HG02759 (cell line): ENCODE results near the gene HIVEP3.
A peak's percentile ranks its signal among the peaks of the same experiment; 100 is the strongest.
"Not testable (repeated sequence)": the region's sequence is repeated elsewhere in the genome, so short reads cannot be mapped to it uniquely, and the experiment has no call there.

Source experiments
- ATAC-seq: cut with Tn5 transposase; IDR thresholded peaks from one replicate; pipeline ENCODE4 v1.9.1; 2021; ENCODE audit warnings: mild to moderate bottlenecking, moderate library complexity; ENCODE audit not compliant: unreplicated experiment

Gene HIVEP3

GRCh38 chr1:41918450-41919043 is at the start of gene HIVEP3:
HIVEP3 (minus strand) TSS chr1:41918922.
- no peak for ATAC-seq

DNA sequence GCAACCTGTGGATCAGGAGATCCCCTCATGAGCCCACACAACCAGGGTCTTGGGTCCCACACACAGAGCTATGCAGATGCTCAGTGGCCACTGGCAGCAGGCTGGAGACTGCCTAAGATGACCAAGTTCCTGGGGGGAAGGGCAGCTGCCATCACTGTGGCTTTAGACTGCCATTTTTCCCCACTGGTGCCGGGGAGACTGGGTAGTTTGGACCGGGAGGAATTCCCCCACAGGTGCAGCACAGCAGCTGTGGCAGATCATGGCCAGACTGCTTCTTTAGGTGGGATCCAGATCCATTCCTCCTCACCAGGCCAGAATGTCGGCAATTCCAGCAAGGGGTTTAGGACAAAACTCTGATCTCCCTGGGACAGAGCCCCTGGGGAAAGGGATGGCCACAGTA is 45.7 kb upstream of the HIVEP3 start:
- no peak for ATAC-seq

DNA sequence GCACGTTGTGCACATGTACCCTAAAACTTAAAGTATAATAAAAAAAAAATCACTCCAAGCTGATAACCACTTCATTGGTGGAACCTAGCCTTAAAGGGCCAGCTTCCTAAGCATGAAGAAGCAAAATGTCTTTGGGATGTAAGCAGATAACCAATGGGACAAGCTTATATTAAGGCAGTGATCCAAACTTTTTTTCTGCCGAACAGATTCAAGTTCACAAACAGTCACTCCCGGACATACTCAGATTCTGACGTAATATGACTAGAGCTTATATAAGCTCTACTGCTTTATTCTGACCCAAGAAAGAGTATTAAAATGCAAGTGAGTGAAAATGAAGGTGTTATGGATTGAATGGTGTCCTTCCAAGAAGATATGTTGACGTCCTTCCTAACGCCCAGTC is 44.9 kb upstream of the HIVEP3 start:
- ATAC-seq = no peak

GRCh38 chr1:41958015-41958673 is 39.4 kb upstream of the HIVEP3 start:
- ATAC-seq = no peak

DNA sequence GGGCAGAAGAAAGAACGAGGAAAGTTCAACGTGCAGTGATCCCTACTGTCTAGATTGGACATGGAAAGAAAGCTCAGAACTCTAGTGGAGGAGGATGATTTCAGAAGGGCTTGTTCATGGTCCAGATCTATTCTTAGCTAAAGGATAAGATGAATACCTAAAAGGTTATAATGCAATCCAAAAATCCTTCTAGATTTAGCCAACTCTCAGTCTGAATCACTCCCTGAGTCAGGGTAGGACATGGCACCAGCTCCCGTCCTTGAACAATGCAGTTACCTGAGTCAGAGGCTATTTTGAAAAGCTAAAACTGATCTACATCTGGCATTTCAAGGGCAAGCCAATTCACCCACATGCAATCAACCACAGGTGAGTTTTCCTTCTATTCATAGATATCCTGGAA is 38.8 kb upstream of the HIVEP3 start:
- ATAC-seq = no peak

- peak; percentile 78 for ATAC-seq
These were observed 36.9 kb upstream of the HIVEP3 start for GRCh38 chr1:41955461-41956159.

DNA sequence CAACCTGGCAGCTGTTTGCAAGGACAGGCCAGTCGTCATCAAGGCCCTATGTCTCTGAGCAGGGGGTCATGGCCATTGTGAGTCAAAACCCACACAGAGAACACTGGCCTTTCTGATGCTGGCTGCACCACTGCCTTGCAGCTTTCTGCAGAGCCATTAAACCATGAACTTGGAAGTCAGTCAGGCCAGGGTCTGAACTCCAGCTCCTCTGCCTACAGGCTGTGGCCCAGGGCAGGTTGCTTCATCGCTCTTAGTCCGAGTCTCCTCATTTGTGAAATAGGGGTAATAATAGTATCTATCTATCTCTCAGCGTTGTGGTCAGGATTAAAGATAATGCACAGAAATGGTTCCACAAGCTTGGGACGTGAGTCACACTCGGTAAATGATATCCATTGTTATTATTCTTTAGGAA is 35.8 kb upstream of the HIVEP3 start:
- no peak for ATAC-seq

GRCh38 chr1:41953291-41953690 is 34.6 kb upstream of the HIVEP3 start:
- ATAC-seq = no peak

DNA sequence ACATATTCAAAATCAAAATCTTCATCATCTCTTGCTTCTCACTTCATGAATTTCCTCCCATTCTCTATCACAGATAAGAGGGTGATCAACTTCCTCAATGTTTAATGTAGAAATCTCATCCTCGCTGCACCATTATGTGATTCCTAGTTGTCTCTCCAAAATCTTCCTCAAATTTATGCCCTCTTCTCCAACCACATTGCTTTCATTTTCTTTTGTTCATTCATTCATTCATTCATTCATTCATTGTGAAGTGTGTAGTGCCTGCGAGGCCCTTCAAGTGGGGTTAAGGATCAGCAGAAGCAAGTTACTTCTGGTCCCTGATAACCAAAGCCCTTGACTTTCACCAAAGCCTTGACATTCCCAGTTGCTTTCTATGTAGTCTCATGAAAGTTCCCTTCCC is 33.5 kb upstream of the HIVEP3 start:
- no peak for ATAC-seq

DNA sequence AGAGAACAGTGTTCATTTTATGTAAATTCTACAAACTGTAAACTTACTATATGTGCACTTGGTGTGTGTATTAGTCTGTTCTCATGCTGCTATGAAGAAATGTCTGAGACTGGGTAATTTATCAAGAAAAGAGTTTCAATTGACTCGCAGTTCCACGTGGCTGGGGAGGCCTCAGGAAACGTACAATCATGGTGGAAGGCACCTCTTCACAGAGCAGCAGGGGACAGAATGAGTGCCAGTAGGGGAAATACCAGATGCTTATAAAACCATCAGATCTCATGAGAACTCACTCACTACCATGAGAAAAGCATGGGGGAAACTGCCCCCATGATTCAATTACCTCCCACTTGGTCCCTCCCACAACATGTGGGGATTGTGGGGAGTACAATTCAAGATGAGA is 32.8 kb upstream of the HIVEP3 start:
- ATAC-seq = not testable (repeated sequence)

GRCh38 chr1:41950820-41951219 is 32.1 kb upstream of the HIVEP3 start:
- ATAC-seq = peak; percentile 39

GRCh38 chr1:41945946-41946345 is 27.2 kb upstream of the HIVEP3 start:
- ATAC-seq = not testable (repeated sequence)

DNA sequence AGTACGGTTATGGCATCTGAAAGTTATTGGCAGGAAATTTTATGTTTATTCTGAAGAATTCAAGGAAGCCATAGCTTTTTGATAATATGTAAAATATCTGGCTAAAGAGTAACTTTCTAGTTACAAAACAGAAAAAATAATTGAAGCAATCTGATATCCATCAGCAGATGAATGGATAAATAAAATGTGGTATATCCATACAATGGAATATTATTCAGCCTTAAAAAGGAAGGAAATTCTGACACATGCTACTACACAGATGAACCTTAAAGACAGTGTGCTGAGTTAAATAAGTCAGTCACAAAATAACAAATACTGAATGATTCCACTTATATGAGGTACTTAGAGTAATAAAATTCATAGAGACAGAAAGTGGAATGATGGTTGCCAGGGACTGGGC is 25.0 kb upstream of the HIVEP3 start:
- ATAC-seq = no peak

DNA sequence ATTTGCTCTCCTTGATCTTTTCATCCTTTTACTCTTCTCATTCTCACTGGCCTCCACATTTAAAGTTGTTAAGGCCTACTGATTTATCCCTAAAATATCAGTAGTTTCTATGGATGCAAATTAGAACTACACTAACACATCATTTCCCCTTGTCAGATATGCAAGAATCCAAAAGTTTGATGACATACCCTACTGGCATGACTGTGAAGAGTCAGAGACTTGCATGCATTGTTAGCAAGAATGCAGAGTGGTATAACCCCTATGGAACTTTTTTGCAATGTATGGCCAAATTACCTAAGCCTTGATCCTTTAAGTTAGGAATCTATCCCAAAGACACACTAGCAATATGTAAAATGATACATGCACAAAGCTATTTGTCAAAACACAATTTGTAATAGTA is 23.6 kb upstream of the HIVEP3 start:
- ATAC-seq = no peak

GRCh38 chr1:41941381-41941780 is 22.7 kb upstream of the HIVEP3 start:
- ATAC-seq = no peak

GRCh38 chr1:41939194-41939593 is 20.5 kb upstream of the HIVEP3 start:
- ATAC-seq = no peak

GRCh38 chr1:41936107-41936506 is 17.4 kb upstream of the HIVEP3 start:
- no peak for ATAC-seq

DNA sequence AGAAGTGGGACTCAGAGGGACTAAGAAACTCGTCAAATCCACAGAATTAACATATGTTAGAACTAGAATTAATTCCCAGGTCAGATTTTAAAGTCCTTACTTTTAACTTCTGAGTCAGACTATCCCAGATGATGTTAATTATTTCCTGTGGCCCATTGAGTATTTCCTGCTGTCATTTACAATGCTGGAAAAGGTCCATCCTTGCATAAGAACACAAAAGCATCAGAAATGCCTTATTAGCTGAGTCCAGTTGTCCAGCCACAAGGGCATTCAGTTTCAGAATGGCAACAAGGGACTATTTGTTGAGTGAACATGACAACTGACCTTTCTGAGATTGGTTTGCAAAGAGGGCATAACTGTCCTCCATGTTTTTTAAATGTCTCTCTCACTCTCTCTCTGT is 16.5 kb upstream of the HIVEP3 start:
- no peak for ATAC-seq

DNA sequence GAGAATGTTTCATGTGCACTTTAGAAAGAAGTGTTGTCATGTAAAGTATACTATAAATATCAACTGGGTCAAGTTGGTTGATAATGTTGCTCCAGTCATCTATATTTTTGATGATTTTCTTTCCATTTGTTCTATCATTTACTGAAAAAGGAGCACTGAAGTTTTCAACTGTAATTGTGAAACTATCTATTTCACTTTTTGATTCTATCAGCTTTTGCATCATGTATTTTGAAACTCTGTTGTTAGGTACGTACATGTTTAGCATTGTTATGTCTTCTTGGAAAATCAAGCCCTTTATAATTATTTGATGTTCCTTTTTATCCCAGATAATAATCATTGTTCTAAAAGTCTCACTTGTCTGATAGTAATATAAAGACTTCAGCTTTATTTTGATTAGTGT is 14.4 kb upstream of the HIVEP3 start:
- no peak for ATAC-seq

- no peak for ATAC-seq
These were observed 12.9 kb upstream of the HIVEP3 start for GRCh38 chr1:41931578-41931977.

DNA sequence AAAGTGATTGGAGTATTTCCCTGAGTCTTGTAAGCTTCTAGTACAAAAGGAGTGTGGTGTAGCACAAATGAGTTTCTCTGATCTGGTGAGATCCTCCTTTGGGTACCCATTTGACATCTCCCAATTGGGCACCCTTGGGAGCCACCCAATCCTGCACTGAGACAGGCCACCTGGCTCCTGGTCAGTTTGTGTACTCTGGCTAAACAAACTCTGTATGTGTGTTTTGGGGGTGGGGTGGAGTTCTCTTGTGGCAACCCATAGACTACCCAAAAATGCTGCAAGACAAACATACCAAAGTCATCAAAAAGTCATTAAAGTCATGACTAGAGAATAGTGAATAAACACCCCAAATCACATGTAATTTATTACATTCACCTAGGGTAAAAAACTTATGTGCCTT is 8.4 kb upstream of the HIVEP3 start:
- ATAC-seq = no peak

DNA sequence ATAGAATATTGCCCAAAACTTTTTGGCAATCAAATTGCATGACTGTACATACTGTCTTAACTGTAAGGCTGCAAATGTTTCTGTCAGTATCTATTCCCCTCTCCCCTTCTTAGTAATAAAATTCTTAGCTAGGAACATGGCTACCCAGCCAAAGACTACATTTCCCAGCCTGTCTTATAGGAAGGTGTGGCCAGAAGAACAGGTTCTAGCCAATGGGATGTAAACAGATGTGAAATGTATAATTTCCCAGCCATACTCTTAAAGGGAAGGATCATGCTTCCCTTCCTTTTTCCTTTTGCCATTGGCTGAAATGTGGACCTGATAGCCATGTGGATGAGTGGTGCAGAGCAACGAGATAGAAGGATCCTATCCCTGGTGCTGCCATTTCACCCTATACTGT is 7.0 kb upstream of the HIVEP3 start:
- no peak for ATAC-seq
